ENCODE data around the gene DMTF1. TPM values are rescaled to one million over a fixed set of nuclear protein-coding genes. Genes with fewer than 3 reads are reported as not detected.

DMTF1 gene
- total and polyA plus RNA-seq, 9 of the 15 experiments (the other 6 are each of a cell fraction or from before 2014, with no cell fraction given): 25.7 to 208 (median 74.7) TPM

- TF ChIP-seq FOSL1 (tag; conservative IDR thresholded peaks at IDR 0.05) (peak; percentile 59; the same call in 1 of the 2 replicates), FOXM1 (IDR thresholded peaks at IDR 0.05; ENCODE audit: low read depth) (peak; percentile 60), FOXM1 (CRISPR knock-in tag; IDR thresholded peaks at IDR 0.05; ENCODE audit: low read depth) (no peak), NFE2 (IDR thresholded peaks at IDR 0.05; ENCODE audit: low read depth) (peak; percentile 72), NR1H2 (CRISPR knock-in tag; IDR thresholded peaks at IDR 0.05) (no peak), HDAC1 (IDR thresholded peaks at IDR 0.05) (peak in 1 of 2 experiments; percentile 93; a peak in 2 of 4 replicates), SMARCA4 (IDR thresholded peaks at IDR 0.05) (peak; percentile 91), BDP1 (IDR thresholded peaks at IDR 0.05; ENCODE audit: insufficient read depth, insufficient read length) (no peak), E2F3 (CRISPR knock-in tag; IDR thresholded peaks at IDR 0.05) (no peak), MECOM (CRISPR knock-in tag; IDR thresholded peaks at IDR 0.05) (peak; percentile 53; the same call in 1 of the 2 replicates), SMAD4 (CRISPR knock-in tag; conservative IDR thresholded peaks at IDR 0.05) (peak; percentile 66), ATF6 (CRISPR knock-in tag; IDR thresholded peaks at IDR 0.05) (no peak)
- TF ChIP-seq, protein P1, sequence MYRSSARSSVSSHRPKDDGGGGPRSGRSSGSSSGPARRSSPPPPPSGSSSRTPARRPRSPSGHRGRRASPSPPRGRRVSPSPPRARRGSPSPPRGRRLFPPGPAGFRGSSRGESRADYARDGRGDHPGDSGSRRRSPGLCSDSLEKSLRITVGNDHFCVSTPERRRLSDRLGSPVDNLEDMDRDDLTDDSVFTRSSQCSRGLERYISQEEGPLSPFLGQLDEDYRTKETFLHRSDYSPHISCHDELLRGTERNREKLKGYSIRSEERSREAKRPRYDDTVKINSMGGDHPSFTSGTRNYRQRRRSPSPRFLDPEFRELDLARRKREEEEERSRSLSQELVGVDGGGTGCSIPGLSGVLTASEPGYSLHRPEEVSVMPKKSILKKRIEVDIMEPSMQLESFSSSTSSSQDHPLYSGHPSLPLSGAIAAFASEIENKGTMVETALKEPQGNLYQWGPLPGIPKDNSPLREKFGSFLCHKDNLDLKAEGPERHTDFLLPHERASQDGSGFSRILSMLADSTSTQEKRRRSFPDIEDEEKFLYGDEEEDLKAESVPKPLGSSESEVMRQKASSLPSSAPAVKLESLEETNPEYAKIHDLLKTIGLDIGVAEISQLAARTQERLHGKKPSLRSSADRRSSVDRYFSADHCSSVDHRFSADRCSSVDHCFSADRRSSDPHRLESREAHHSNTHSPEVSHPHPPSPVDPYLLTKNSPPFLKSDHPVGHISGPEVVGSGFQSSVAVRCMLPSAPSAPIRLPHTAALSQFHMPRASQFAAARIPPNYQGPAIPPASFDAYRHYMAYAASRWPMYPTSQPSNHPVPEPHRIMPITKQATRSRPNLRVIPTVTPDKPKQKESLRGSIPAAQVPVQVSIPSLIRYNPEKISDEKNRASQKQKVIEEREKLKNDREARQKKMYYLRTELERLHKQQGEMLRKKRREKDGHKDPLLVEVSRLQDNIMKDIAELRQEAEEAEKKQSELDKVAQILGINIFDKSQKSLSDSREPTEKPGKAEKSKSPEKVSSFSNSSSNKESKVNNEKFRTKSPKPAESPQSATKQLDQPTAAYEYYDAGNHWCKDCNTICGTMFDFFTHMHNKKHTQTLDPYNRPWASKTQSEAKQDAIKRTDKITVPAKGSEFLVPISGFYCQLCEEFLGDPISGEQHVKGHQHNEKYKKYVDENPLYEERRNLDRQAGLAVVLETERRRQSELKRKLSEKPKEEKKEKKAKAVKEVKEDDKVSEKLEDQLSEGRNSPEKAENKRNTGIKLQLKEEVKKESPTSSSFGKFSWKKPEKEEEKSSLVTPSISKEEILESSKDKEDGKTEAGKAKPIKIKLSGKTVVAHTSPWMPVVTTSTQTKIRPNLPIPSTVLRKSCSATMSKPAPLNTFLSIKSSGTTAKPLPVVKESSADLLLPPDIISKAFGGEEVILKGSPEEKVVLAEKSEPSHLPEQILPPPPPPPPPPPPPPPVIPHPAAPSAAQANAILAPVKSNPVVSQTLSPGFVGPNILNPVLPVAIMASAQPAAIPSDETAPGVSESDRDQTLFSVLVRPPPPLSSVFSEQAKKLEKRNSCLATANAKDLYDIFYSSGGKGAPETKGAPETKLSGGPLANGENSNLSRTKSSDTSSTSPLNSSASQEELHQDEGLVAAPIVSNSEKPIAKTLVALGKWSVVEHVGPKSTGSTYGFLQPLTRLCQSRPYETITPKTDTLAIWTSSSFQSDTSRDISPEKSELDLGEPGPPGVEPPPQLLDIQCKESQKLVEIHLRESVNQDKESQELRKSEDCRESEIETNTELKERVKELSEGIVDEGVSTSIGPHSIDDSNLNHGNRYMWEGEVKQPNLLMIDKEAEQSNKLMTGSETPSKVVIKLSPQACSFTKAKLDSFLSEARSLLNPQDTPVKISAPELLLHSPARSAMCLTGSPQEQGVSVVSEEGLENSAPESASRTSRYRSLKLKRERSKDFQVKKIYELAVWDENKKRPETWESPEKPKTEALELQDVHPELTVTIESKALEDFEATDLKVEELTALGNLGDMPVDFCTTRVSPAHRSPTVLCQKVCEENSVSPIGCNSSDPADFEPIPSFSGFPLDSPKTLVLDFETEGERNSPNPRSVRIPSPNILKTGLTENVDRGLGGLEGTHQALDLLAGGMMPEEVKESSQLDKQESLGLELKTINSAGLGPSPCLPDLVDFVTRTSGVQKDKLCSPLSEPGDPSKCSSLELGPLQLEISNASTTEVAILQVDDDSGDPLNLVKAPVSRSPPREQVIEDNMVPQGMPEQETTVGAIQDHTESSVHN (IDR thresholded peaks at IDR 0.05; ENCODE audit: borderline replicate concordance in 1 of 2, low read depth in 1 of 2): 0 out of 4 replicates have a peak, but pooled peaks of 1 of the 2 experiments have one; percentile 37
- TF ChIP-seq, protein P2, sequence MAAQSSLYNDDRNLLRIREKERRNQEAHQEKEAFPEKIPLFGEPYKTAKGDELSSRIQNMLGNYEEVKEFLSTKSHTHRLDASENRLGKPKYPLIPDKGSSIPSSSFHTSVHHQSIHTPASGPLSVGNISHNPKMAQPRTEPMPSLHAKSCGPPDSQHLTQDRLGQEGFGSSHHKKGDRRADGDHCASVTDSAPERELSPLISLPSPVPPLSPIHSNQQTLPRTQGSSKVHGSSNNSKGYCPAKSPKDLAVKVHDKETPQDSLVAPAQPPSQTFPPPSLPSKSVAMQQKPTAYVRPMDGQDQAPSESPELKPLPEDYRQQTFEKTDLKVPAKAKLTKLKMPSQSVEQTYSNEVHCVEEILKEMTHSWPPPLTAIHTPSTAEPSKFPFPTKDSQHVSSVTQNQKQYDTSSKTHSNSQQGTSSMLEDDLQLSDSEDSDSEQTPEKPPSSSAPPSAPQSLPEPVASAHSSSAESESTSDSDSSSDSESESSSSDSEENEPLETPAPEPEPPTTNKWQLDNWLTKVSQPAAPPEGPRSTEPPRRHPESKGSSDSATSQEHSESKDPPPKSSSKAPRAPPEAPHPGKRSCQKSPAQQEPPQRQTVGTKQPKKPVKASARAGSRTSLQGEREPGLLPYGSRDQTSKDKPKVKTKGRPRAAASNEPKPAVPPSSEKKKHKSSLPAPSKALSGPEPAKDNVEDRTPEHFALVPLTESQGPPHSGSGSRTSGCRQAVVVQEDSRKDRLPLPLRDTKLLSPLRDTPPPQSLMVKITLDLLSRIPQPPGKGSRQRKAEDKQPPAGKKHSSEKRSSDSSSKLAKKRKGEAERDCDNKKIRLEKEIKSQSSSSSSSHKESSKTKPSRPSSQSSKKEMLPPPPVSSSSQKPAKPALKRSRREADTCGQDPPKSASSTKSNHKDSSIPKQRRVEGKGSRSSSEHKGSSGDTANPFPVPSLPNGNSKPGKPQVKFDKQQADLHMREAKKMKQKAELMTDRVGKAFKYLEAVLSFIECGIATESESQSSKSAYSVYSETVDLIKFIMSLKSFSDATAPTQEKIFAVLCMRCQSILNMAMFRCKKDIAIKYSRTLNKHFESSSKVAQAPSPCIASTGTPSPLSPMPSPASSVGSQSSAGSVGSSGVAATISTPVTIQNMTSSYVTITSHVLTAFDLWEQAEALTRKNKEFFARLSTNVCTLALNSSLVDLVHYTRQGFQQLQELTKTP (IDR thresholded peaks at IDR 0.05; ENCODE audit: low read depth in 1 of 2, partially characterized antibody in 2 of 2): peak in 1 of 2 experiments; percentile 49
Observed at GRCh38 chr7:87106974-87107612, 45.2 kb upstream of the DMTF1 start (continued).

Data from K562 (cell line).